NCI-H1105 treated with DMSO at 0.1 percent for 48 hours (cell line): ENCODE results near the gene PRR14L.
"Not testable (repeated sequence)": the region's sequence is repeated elsewhere in the genome, so short reads cannot be mapped to it uniquely, and the experiment has no call there.

Experiments
- DNase-seq: peaks from one replicate; lab custom pipeline; 2025; lab: John Stamatoyannopoulos, UW

The PRR14L gene

DNA sequence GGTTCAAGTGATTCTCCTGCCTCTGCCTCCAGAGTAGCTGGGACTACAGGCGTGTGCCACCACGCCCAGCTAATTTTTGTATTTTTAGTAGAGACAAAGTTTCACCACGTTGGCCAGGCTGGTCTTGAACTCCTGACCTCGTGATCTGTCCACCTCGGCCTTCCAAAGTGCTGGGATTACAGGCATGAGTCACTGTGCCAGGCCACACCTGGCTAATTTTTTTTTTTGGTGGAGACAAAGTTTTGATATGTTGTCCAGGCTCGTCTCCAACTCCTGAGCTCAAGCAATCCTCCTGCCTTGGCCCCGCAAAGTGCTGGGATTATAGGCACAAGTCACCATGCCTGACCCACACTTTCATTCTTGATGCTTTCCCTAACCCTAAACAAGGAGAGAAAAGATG, 9.6 kb downstream of the PRR14L start:
- not testable (repeated sequence) for DNase-seq

DNA sequence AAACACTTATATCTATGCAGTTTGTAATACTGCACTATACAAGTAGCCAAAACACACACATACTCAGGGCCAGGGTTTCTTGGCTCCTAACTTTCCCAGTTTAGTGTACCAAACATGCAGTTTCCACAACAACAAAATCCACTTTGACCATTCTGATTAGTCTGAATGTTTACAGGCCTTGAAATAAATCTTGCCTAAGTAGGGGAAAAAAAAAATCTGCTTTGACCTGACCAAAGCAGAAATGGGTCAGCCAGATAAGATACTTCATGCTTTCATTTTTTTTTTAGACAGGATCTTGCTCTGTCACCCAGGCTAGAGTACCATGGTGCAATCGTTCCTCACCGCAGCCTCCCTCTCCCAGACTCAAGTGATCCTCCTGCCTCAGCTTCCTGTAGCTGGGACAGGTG, 10.1 kb downstream of the PRR14L start:
- no peak for DNase-seq

DNA sequence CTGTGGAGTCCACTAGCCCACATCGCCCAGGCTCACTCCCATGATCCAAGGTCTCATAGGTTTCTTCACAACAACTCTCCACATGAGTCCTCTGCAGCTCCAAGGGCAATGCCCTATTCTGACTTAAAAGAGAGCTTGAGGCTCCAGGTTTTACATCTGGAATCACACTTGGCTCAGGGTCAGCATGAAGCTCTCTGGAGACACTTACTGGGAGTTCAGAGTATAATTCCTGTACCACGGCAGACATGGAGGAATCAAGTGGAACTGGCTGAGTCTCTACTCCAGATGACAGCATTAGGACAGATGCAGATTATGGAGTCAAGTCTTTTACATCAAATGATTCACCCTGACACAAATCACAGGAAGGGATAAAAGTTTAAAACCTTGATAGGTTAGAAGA, 11.4 kb downstream of the PRR14L start:
- no peak for DNase-seq

DNA sequence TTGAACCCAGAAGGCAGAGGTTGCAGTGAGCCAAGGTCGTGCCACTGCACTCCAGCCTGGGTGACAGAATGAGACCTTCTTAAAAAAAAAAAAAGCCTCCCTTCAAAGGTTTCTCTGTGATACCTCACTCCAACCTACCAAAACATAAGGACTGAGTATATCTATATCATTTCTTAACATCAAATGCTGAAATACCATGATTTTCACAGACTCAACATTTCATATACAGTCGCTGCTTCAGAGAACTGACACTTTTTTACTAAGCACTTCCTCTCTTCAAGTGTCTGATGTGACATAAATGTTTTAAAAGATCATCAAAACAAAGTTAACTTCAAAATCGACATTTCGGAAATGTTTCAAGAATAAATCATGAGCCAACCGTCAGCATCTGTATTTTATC, 12.0 kb downstream of the PRR14L start:
- DNase-seq: no peak

DNA sequence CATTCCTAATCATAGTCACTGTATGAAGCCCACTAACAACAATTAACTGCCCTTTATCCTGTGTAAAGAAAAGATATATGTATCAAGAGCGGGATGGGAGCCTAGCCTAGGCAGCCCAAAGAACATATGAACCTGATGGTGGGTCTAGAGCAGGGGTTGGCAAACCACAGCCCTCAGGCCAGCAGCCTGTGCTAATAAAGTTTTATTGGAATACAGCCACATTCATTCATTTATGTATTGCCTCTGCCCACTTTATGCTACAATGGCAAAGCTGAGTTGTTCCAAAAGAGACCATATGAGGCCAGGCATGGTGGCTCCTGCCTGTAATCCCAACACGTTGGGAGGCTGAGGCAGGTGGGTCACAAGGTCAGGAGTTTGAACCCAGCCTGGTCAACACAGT, 13.5 kb downstream of the PRR14L start:
- no peak for DNase-seq

DNA sequence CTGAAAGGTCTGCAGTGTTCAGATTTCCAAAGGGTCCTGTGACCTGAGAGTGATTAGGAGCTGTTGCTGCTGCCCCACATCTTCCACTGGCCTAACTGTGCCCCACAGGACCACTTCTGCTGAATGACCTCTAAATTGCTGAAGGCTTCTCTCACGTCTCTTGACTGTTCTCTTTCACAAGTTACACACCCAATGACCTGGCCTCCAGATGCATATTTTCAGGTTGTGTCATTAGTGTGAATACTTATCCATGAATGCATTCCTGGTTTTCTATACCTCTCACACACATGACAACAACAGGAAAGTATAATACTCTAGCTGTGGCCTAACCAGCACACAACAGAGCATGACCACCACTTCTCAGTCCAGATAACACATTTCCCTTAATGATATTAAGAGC, 15.4 kb downstream of the PRR14L start:
- no peak for DNase-seq

DNA sequence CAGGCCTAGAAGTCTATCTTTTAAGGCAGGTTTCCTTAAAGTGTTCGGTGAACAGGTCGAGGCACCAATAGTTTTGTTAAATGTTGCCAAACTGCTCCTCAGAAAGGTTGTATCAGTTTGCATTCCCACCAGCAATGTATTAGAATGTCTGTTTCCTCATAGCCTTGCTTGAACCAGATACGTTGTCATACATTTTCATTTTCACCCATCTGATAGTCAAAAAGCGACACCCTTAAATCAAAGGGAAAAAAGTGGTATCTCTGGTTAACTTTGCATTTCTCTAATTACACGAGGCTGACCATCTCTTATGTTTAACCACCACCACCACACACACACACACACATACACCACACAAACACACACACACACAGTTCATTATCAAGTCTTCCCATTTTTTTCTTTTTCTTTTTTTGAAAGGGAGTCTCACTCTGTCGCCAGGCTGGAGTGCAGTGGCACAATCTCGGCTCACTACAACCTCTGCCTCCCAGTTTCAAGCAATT, 16.3 kb downstream of the PRR14L start:
- no peak for DNase-seq

DNA sequence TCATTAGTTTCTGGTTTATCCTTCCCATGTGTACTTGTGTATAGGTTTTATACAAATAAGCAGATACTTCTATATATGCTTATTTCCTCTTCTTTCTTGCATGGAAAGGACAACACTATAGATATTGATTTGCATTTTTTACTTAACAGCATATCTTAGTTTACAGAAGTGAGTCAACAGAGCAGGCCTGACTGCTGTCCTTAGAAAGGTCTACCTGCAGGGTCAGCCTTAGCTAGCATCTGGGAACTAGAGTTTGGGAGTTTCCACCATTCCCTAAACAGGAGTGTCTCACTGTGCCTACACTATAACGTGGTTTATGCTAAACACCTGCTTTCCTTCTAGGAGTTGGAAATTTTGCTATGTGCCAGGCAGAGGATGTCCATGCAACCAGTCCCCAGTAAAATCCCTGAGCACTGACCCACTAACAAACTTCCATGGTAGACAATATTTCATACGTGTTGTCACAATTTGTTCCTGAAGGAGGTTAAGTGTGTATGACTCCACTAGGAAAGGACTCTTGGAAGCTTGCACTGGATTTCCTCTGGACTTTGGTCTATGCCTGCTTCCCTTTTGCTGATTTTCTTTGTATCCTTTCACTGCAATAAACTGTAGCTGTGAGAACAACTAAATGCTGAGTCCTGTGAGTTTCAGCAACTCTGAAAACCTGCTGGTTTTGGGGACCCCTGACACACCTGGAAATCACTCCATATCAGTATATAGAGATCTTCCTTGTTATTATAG, 17.7 kb downstream of the PRR14L start:
- no peak for DNase-seq

DNA sequence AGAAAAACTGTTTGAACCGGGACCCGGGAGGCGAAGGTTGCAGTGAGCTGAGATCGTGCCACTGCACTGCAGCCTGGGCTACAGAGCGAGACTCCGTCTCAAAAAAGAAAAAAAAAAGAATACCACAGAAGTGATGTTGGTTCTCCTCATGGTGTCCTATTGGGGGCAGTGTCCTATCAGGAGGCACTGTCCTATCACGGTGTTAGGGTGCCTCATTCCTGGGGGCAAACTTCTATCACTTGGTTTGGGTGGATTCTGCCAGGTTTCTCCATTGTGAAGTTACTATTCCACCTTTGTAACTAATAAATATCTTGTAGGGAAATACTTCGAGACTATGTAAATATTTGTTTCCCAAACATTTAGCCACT, 19.6 kb downstream of the PRR14L start:
- no peak for DNase-seq

DNA sequence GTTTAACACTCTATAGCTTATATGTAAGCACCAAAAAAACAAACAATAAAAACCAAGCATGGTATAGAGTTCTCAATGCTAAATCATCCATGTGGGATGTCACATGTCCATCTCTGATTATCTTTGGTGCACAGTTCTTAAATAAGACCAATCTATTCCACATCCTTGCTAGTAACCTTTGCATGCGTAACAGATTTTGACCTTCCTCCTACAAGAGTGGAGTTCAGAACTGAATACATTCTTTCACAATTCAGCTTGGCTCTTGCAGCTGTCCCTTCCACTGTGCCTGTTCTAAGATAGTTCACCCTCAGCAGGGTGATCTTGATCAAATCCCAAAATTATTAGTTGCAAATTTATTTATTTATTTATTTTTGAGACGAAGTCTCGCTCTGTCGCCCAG, 21.1 kb downstream of the PRR14L start:
- no peak for DNase-seq

DNA sequence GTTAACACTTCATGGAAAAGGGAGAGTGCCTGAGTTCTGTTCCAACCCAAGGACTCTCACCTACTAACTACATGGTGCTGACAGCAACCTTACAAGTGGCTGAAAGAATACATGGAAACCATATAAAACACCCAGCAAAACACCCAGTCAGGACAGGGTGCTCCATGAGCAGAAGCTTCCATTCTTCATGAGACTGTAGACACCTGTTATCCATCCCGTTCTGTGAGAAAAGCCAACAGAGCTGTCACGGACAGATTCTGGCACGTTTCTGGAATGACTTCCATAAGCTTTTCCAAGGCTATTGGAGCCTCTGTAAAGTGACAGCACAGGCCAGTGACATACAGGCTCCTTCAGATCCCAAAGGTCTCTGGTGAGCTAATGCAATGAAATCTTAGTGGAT, 23.2 kb downstream of the PRR14L start:
- DNase-seq: no peak

DNA sequence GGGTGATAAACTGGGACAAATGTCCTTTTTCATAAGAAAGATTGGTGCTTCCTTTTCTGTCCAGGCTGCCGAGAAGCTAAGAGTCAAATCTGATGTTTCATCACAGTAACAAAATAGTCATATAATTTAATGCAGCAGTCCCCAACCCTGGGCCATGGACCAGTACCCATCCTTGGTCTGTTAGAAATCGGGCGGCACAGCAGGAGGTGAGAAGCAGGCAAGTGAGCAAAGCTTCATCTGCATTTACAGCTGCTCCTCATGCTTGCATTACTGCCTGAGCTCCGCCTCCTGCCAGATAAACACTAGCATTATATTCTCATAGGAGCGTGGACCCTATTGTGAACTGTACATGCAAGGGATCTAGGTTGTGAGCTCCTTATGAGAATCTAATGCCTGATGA, 26.2 kb downstream of the PRR14L start:
- DNase-seq: no peak

DNA sequence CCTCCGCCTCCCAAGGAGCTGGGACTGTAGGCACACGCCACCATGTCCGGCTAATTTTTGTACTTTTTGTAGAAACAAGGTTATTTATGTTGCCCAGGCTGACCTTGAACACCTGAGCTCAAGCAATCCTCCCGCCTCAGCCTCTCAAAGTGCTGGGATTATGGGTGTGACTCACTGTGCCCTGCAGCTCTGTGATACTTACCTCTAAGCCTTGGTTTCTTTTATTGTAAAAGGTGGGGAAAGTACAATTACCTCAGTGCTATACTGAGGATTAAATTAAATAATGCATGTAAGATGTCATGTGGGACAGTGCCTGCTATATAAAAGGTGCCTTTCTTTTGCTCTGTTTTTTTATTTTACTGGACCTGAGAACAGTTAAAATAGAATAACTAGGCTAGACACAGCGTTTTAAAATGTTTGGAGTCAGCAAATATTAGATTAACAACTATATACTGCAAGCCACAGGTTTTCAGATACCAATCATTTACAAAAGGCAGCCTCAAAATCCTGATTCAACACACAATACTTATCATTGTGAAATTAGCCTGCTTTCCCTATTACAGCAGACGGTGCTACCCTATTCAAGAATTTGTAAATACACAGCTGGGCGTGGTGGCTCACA, 30.0 kb downstream of the PRR14L start:
- no peak for DNase-seq

DNA sequence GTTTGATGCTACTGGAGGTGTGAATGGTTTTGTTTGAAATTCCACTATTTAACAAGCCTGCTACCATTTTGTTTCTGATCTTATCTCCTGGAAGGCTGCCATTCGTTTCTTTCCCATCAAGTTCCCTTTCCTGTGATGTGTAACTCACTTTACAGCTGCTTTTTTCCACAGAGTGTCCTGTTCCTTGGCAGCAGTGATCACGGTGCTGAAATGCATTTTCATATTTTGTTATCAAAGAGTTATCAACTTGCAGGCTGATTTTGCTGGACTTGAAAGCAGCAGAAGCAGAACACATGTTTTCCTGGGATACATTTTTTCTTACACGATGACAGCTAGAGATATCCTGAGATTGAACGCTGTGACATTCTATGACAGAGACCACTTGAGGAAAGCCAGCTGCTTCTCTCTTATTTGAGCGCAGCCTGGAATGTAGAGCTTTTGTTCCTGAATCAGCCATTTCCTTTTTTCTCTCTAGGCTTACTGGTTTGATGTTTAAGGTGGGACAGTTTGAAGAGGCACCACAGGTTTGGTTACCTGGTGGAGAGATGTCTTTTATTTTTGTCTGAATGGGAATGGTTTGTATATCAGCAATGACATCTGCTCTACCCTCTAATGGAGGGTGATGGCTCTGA, 34.7 kb downstream of the PRR14L start:
- no peak for DNase-seq

DNA sequence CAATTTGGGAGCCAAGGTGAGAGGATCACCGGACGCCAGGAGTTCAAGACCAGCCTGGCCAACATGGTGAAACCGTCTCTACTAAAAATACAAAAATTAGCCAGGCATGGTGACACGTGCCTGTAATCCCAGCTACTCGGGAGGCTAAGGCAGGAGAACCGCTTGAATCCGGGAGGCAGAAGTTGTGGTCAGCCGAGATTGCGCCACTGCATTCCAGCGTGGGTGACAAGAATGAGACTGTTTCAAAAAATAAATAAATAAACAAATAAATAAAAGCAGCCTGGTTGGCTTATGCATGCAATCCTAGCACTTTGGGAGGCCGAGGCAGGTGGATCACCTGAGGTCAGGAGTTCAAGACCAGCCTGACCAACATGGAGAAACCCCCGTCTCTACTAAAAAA, 38.7 kb downstream of the PRR14L start:
- DNase-seq: not testable (repeated sequence)

DNA sequence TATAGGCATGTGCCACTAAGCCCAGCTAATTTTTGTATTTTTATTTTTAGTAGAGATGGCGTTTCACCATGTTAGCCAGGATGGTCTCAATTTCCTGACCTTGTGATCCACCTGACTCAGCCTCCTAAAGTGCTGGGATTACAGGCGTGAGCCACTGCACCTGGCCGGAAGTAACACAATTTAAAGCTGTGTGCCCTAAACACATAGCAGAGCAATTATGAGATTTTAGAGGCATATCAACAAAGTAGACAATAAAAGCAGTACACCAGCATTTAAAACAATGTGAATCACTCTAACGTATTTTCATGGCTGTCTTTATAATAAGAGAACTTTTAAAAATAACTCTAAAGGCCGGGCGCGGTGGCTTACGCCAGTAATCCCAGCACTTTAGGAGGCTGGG, 42.4 kb downstream of the PRR14L start:
- no peak for DNase-seq

DNA sequence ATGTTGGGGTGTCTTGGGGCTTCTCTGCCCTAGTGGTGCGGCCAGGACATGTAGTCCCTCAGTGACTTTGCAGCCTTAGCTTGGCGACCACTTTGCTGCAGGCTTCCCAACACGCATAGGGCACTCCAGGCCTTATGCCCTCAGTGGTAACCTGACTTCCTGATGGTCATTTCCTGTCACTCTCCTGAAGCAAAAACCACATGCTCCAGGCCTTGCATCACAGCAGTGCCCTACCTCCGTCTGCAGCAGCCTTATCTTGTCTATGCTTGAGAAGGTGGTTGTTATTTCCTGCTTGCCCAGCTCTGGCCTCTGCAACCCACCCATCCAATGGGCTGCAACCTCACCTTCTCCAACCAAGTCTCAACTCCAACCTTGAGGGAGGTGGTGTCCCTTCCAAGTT, 54.5 kb downstream of the PRR14L start:
- no peak for DNase-seq

DNA sequence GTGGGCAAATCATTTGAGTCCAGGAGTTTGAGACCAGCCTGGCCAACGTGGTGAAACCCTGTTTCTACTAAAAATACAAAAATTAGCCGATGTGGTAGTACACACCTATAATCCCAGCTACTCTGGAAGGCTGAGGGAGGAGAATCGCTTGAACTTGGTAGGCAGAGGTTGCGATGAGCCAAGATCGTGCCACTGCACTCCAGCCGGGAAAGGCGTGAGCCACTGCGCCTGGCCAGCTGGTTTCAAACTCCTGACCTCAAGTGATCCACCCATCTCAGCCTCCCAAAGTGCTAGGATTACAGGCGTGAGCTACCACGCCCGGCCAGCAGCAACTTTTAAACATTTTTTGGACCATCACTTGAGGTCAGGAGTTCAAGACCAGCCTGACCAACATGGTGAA, 55.9 kb downstream of the PRR14L start:
- DNase-seq: not testable (repeated sequence)

DNA sequence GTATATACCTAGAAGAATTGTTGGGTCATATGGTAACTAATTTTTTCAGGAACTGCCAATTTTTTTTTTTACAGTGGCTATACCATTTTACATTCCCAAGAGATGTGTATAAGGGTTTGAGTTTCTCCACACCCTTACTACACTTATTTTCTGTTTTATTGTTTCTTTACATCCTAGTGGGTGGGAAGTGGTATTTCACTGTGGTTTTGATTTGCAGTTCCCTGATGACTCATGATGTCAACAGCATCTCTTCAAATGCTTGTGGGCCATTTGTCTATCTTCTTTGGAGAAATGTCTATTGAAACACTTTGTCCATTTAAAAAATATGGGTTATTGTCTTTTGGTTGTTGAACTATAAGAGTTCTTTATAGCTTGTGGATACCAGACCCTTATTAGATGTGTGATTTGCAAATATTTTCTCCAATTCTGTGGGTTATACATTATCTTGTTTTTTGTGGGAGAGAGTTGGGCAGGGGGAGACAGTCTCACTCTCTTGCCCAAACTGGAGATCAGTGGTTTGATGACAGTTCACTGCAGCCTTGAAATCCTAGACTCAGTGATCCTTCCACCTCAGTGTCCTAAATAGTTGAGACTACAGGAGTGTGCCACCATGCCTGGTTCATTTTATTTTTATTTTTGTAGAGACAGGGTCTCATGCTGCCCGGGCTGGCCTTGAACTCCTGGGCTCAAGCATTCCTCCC, 57.6 kb downstream of the PRR14L start:
- no peak for DNase-seq

DNA sequence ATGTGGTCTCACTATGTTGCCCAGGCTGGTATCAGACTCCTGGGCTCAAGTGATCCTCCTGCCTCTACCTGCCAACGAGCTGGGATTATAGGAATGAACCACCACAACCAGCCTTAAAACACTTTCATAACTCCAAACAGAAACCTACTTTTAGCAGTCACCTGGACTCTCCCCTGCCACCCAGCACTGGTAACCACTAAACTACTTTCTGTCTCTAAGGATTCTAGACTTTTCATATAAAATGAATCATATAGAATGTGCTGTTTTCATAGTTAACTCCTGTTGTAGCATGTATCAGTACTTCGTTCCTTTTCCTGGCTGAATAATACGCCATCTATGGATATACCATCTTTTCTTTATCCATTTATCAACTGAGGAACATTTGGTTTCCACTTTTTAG, 58.5 kb downstream of the PRR14L start:
- DNase-seq: no peak

DNA sequence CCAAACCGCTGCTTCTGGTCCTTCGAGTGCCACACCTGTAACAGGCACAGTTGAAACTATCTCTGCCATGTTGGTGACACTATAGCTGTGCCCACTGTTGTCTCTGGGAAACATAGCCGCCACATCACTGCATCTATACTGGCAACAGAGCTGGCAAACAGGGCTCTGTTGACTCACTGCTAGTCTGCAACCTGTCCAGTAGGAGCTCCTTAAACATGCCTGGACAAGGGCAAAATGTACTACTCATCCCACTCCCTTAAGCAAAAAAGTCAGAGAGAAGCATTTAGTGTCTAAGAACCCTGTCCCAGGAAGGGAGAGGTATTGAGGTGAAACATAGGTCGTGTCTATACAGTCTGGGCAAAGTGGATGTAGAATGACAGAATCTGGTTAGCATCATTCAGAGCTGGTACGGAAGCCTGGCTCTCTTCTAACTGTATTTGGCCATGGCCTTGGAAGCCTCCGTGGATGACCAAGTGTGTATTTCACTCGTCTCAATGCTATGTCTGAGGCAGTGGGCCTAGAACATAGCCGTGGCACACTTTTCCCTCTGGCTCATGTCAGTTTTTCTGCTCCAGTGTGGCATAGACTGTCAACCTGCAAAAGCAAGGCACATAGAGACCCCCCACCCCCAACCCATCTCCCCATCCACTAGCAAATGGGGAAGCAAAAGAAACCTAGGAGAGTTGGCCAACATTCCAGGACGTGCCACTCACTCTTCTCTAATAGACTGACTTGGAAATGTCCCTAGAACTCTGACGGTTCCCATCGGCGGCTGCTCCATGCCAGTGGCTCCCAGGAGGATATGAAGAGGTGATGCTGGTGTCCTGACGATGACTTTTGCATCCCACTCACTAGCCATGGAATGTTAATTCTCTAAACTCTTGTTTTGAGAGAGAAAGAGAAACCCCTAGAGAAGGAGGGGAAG, 66.5 kb downstream of the PRR14L start:
- DNase-seq: no peak

DNA sequence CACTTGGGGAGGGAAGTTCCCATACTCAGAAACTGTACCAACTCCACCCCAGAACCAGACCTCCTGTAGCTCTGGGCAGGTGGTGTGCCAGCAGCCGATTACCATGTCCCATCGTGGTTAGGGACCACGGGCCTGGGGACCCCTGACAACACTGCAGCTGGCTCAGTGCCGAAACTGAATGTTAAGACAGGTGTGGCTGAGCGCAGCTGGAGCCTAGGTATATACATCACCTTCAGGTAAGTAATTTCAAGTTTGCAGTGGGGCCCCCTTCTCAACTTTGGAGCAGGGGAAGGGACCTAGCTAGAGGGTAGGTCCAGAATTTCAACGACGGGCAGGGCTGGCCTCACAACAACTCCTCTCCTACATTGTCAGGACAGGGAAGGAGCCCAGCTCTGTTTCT, 67.2 kb downstream of the PRR14L start:
- no peak for DNase-seq
